Eye (tissue), 1 donor: Measurements from ENCODE around the gene SLC22A25.
"Not testable (repeated sequence)": the region's sequence is repeated elsewhere in the genome, so short reads cannot be mapped to it uniquely, and the experiment has no call there.

Experiments used
- DNase-seq: peaks from one replicate; pipeline ENCODE4 v3.0.0-alpha.2; 2015

SLC22A25 gene

GRCh38 chr11:63243533-63243932 is at the start of gene SLC22A25:
TSS of gene SLC22A25 (minus strand) at chr11:63243599. CDS start at chr11:63229652, 13,947 bp downstream.
- DNase-seq: no peak

- no peak for DNase-seq
Observed at GRCh38 chr11:63290285-63290684, 46.9 kb upstream of the SLC22A25 start.

- no peak for DNase-seq
Observed at GRCh38 chr11:63289658-63290057, 46.3 kb upstream of the SLC22A25 start.

- no peak for DNase-seq
Observed at GRCh38 chr11:63282579-63282978, 39.2 kb upstream of the SLC22A25 start.

- DNase-seq: no peak
Observed at GRCh38 chr11:63280920-63281319, 37.5 kb upstream of the SLC22A25 start.

- no peak for DNase-seq
Observed at GRCh38 chr11:63277345-63277943, 34.0 kb upstream of the SLC22A25 start.

GRCh38 chr11:63274776-63275175 is 31.4 kb upstream of the SLC22A25 start:
- no peak for DNase-seq

- DNase-seq: no peak
Observed at GRCh38 chr11:63273685-63274084, 30.3 kb upstream of the SLC22A25 start.

GRCh38 chr11:63262547-63262946 is 19.1 kb upstream of the SLC22A25 start:
- no peak for DNase-seq

- no peak for DNase-seq
Observed at GRCh38 chr11:63251312-63251711, 7.9 kb upstream of the SLC22A25 start.

- DNase-seq: no peak
Observed at GRCh38 chr11:63250162-63251050, 7.0 kb upstream of the SLC22A25 start.

- DNase-seq: no peak
Observed at GRCh38 chr11:63248966-63249365, 5.6 kb upstream of the SLC22A25 start.

- not testable (repeated sequence) for DNase-seq
Observed at GRCh38 chr11:63247237-63248002, 4.0 kb upstream of the SLC22A25 start.

- DNase-seq: no peak
Observed at GRCh38 chr11:63246045-63246444, 2.6 kb upstream of the SLC22A25 start.

- no peak for DNase-seq
Observed at GRCh38 chr11:63244862-63245261, 1.5 kb upstream of the SLC22A25 start.

GRCh38 chr11:63242089-63242781 is 1.2 kb downstream of the SLC22A25 start:
- no peak for DNase-seq

- DNase-seq: no peak
Observed at GRCh38 chr11:63240791-63241379, 2.5 kb downstream of the SLC22A25 start.

GRCh38 chr11:63240098-63240497 is 3.3 kb downstream of the SLC22A25 start:
- no peak for DNase-seq

GRCh38 chr11:63239254-63239653 is 4.1 kb downstream of the SLC22A25 start:
- no peak for DNase-seq

GRCh38 chr11:63237413-63237812 is 6.0 kb downstream of the SLC22A25 start:
- DNase-seq: no peak

GRCh38 chr11:63235471-63236461 is 7.6 kb downstream of the SLC22A25 start:
- not testable (repeated sequence) for DNase-seq
